Right atrium auricular region (tissue), 2 donors: ENCODE measurements around the gene MYBL2. TPM values are rescaled to one million over a fixed set of nuclear protein-coding genes. Genes with fewer than 3 reads are reported as not detected.
A peak's percentile ranks its signal among the peaks of the same experiment; 100 is the strongest.

Experiments used
- DNase-seq: peaks from one replicate; pipeline ENCODE4 v3.0.0-alpha.2; 2019; ENCODE audit warnings: low spot score
- H3K27ac ChIP-seq, 2 donors: fragments of 200-600 bp; sonication (generic); 1 replicate in 1 of 2; 2 replicates in 1 of 2; pipeline ENCODE4 v1.5.1; 2016 to 2019
- H3K27me3 ChIP-seq, 2 donors: fragments of 200-600 bp; sonication (generic); one replicate each; pipeline versions ENCODE4 v1.5.1 to v1.6.0; 2017 to 2019
- H3K36me3 ChIP-seq: fragments of 200-600 bp; sonication (generic); one replicate; pipeline ENCODE4 v1.5.1; 2016
- H3K4me1 ChIP-seq, 2 donors: fragments of 200-600 bp; sonication (generic); one replicate each; pipeline versions ENCODE4 v1.5.1 to v1.6.0; 2017 to 2019
- H3K4me3 ChIP-seq, 2 donors: fragments of 200-600 bp; sonication (generic); 1 replicate in 1 of 2; 2 replicates in 1 of 2; pipeline ENCODE4 v1.5.1; 2017 to 2019; ENCODE audit warnings: mild to moderate bottlenecking in 1 of 2, moderate library complexity in 1 of 2
- H3K9me3 ChIP-seq, 2 donors: fragments of 200-600 bp; sonication (generic); one replicate each; pipeline ENCODE4 v1.5.1; 2019
- total RNA-seq, 2 donors: library from RNA; depleted of rRNA; stranded (reverse); fragments of >200 nt; gene quantifications; one replicate each; pipeline ENCODE4 v1.1.0, GENCODE V29; 2016
- TF ChIP-seq, protein P1 (sequence below), 2 donors: fragments of 200-600 bp; sonication (generic); IDR thresholded peaks; one replicate each; pipeline ENCODE4 v1.5.1; 2019; ENCODE audit warnings: antibody characterized with exemption in 2 of 2

The MYBL2 gene
- total RNA-seq, 2 donors from 2014 or later: not detected

DNA sequence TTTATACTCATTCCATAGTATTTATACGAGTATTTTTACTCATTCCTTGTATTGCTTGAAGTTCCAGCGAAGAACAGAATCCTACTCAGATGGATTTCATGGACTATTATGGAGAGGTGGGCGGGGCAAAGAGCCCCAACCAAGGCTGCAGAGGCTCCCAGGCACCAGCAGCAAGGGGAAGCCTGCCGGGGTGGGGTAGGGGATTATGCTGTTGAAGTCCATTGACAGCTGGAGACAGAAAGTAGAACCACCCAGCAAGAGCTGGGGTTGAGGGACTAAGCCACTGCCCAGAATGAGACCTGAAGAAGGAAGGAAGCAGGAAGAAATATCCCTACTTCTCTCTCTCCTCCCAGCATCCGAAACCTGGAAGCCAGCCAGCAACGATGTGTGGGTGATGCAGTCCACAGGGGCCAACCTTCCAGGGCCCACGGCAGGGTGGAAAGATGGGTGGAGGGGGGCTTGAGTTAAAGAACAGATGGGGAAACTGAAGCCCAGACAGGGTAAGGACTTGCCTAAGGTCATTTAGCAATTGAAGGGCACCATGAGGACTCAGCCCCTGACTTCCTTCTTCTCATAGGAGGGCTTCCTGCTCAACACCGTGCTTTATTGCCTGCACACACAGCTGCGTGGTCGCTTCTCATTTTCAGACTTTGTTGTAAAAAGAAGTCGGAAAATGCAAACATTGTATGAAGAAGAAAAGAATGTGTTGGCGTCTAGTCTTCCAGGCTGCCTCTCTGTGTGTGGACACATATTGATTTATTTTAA lies 78.2 kb downstream of the MYBL2 start:
- TF ChIP-seq, protein P1, sequence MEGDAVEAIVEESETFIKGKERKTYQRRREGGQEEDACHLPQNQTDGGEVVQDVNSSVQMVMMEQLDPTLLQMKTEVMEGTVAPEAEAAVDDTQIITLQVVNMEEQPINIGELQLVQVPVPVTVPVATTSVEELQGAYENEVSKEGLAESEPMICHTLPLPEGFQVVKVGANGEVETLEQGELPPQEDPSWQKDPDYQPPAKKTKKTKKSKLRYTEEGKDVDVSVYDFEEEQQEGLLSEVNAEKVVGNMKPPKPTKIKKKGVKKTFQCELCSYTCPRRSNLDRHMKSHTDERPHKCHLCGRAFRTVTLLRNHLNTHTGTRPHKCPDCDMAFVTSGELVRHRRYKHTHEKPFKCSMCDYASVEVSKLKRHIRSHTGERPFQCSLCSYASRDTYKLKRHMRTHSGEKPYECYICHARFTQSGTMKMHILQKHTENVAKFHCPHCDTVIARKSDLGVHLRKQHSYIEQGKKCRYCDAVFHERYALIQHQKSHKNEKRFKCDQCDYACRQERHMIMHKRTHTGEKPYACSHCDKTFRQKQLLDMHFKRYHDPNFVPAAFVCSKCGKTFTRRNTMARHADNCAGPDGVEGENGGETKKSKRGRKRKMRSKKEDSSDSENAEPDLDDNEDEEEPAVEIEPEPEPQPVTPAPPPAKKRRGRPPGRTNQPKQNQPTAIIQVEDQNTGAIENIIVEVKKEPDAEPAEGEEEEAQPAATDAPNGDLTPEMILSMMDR (IDR thresholded peaks at IDR 0.05): no peak
- DNase-seq: no peak
- no peaks in the 10 kb centered on the region for H3K4me1 ChIP-seq
- H3K27me3 ChIP-seq: no peaks in the 10 kb centered on the region
- no peaks in the 10 kb centered on the region for H3K36me3 ChIP-seq
- H3K4me3 ChIP-seq: no peak overlapping the region
- H3K9me3 ChIP-seq: no peaks in the 10 kb centered on the region
- H3K27ac ChIP-seq: no peak overlapping the region

DNA sequence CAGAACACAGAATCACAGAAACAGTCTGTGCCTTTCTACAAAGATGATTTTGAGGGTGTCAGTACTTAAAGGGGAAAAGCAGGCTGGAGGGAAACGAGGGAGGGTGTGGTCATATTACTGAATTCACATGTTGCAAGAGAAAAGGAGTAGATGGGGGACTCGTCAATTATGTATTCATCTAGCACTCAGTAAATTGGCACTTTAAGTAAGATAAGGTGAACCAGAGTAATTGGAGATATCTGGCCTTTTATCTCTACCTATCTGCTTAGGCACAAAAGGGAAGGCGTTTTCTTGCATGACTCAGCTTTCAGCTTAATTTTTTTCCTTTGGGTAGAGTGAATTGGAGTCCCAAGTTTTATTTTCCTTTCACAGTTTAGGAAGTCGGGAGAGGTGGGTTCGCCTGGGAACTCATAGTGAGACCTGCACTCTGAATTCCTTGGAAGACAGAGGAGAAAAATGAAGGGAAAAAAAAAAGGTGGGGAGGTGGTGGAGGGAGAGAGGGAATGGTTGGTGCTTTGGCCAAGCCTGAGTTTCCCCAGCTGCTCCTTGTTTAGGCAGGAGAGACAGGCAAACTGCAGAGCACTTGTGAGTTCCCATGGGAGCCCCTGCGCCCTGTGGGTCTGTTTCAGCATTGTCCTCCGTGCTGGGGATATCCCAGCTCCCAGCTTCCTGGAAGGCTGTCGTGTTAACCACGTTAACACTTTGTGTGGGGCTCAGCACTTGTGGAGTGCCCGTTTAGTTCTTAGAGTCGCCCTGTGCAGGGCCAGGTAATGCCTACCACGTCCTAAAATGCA lies 79.6 kb downstream of the MYBL2 start:
- no peaks in the 10 kb centered on the region for H3K4me1 ChIP-seq
- H3K27ac ChIP-seq: no peak overlapping the region
- H3K4me3 ChIP-seq: no peak overlapping the region
- H3K9me3 ChIP-seq: no peaks in the 10 kb centered on the region
- TF ChIP-seq, protein P1 (IDR thresholded peaks at IDR 0.05): no peak
- no peak for DNase-seq
- no peaks in the 10 kb centered on the region for H3K27me3 ChIP-seq
- no peaks in the 10 kb centered on the region for H3K36me3 ChIP-seq

DNA sequence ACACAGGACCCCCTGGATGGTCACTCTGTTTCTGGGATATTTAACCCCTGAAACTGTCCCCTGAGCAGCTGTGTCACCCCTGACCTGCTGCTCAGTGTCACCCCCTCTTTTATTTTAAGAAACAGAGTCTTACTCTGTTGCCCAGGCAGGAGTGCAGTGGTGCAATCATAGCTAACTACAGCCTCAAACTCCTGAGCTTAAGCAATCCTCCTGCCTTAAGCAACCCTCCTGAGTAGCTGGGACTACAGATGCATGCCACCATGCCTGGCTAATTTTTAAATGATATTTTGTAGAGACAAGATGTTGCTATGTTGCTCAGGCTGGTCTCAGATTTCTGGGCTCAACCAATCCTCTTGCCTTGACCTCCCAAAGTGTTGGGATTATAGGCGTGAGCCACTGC lies 81.4 kb downstream of the MYBL2 start:
- no peaks in the 10 kb centered on the region for H3K36me3 ChIP-seq
- no peaks in the 10 kb centered on the region for H3K27me3 ChIP-seq
- H3K4me3 ChIP-seq: no peak overlapping the region
- no peaks in the 10 kb centered on the region for H3K9me3 ChIP-seq
- no peaks in the 10 kb centered on the region for H3K4me1 ChIP-seq
- no peak for DNase-seq
- TF ChIP-seq, protein P1 (IDR thresholded peaks at IDR 0.05): no peak
- H3K27ac ChIP-seq: no peak overlapping the region

DNA sequence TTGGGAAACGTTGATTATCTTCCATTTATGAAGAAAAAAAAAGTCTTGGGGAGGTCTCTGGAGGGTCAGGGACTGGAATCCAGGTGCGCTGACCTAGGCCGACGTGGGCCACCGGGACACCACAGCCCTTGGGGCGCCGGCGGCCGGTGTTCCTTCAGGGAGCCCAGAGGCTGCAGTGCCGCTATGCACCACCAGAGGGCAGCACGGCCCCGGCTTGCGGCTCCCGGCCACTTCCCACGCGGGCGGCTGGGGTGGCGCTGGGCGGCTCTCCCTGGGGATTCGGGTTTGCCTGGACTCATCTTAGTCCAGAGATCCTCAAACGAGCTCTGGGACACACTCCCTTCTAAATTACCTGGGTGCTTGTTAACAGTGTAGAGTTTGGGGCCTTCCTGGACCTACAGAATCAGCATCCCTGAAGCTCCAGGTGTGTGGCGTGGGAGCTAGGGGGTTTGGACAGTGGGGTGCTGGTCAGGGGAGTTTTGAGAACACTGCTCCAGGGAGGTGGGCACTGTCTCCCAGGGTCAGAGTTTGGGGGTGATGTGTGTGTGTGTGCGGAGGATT lies 82.9 kb downstream of the MYBL2 start:
- Histone ChIP-seq H3K27me3 (no peaks in the 10 kb centered on the region), H3K4me1 (no peaks in the 10 kb centered on the region), H3K36me3 (no peaks in the 10 kb centered on the region), H3K9me3 (no peaks in the 10 kb centered on the region), H3K4me3 (no peak overlapping the region), H3K27ac (no peak overlapping the region)
- TF ChIP-seq, protein P1 (IDR thresholded peaks at IDR 0.05): peak; percentile 99 to 100
- DNase-seq: peak; percentile 61

DNA sequence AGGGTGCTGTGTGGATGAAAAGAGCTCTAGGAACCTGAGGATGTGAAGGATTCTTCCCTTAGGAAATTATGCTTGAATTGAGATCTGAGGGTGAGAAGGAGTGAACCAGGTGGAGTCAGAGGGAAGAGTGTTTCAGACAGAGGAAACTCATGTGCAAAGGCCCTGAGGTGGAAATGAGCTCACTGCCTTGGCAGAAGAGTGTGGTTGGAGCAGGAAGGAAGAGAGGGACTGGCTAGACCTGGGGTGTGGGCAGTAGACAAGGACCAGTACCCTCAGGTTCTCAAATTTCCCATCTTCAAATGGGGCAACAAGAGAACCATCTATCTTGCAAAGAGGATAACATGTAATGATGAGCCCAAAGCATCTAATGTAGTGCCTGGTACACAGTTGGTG lies 83.9 kb downstream of the MYBL2 start:
- H3K9me3 ChIP-seq: no peaks in the 10 kb centered on the region
- TF ChIP-seq, protein P1 (IDR thresholded peaks at IDR 0.05): no peak
- H3K4me1 ChIP-seq: no peaks in the 10 kb centered on the region
- H3K36me3 ChIP-seq: no peaks in the 10 kb centered on the region
- no peak overlapping the region for H3K27ac ChIP-seq
- no peak overlapping the region for H3K4me3 ChIP-seq
- no peaks in the 10 kb centered on the region for H3K27me3 ChIP-seq
- DNase-seq: no peak
